ENCODE results near the gene CREB5. TPM values are rescaled to one million over a fixed set of nuclear protein-coding genes. Genes with fewer than 3 reads are reported as not detected.

CREB5 gene
- total and polyA plus RNA-seq, 2 of the 13 experiments (the other 11 are each of a cell fraction or from before 2014, with no cell fraction given): 0.38 to 0.71 TPM

- no peak for TF ChIP-seq ZNF512 (CRISPR knock-in tag; IDR thresholded peaks at IDR 0.05)
- no peak for TF ChIP-seq ZNF205 (CRISPR knock-in tag; IDR thresholded peaks at IDR 0.05)
These were observed 246.1 kb downstream of the CREB5 start (continued) for GRCh38 chr7:28658381-28658780.

DNA sequence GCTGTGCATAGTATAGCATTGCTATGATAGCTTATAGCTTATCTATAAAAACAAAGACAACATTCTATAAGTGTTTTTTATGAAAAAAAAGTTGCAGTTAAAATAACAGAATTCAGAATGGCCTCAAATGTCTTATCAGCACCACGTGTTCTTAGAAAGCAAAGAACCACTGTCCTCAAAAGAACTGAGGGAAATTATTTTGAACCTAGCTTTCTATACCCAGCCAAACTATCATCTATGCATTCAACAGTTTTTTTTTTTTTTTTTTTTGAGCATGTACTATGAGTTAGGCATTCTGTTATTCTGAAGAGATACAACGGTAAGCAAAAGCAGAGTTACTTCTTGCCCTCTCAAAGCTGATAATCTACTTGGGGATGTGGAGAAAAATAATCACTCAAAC is 247.8 kb downstream of the CREB5 start:
- no peaks in the 10 kb centered on the region for H3K36me3 ChIP-seq (replicated peaks in 1 of 2; ENCODE audit: control insufficient read depth in 1 of 2, insufficient read depth in 2 of 2, low read length in 2 of 2)
- in situ Hi-C loops (cut with HindIII; ENCODE audit: extremely low pct_ligation_motif_present, low pct_unique_long_range_greater_than_20kb): no loop called here
- POLR2A ChIA-PET: no interaction called here

More for the DNA sequence above, 247.8 kb downstream of the CREB5 start:
- DNase-seq (ENCODE audit: low spot score) (no peak), ATAC-seq (no peak), FAIRE-seq (no peak)
- no peak overlapping the region for H3K4me2 ChIP-seq (ENCODE audit: low read depth, low read length)
- H3K9ac ChIP-seq (ENCODE audit: insufficient read depth, low read depth, low read length): no peak overlapping the region
- no peak overlapping the region for H2AFZ ChIP-seq (ENCODE audit: low read length)
- WGBS (ENCODE audit: low lambda C conversion rate): 1% methylated on average over 2 of the region's 2 CpGs
- no peaks in the 10 kb centered on the region for H3K27me3 ChIP-seq (ENCODE audit: control insufficient read depth in 1 of 2, insufficient read depth in 2 of 2, low read length in 2 of 2)
- BruUV-seq (replicated peaks): no TSS peak
- H4K20me1 ChIP-seq (ENCODE audit: insufficient read depth, low read length): no peaks in the 10 kb centered on the region
- TF ChIP-seq ZFP1 (CRISPR knock-in tag; IDR thresholded peaks at IDR 0.05) (peak; percentile 87; the same call in 1 of the 2 replicates), USF2 (IDR thresholded peaks at IDR 0.05; ENCODE audit: low read depth, low read length) (no peak), USF2 (CRISPR knock-in tag; IDR thresholded peaks at IDR 0.05; ENCODE audit: borderline replicate concordance) (no peak)
- no peak overlapping the region for H3K4me3 ChIP-seq (replicated peaks in 1 of 3; ENCODE audit: insufficient read depth in 1 of 3, low read depth in 2 of 3, low read length in 3 of 3)
- CTCF ChIA-PET (ENCODE audit: low intra/inter-chr PET ratio, low total read pairs): no interaction called here
- H3K27ac ChIP-seq (ENCODE audit: extremely low read length, insufficient read depth, low read length): no peak overlapping the region
- no peaks in the 10 kb centered on the region for H3K4me1 ChIP-seq (ENCODE audit: insufficient read depth, low read length)
- no peaks in the 10 kb centered on the region for H3K79me2 ChIP-seq (ENCODE audit: insufficient read depth, low read length)
- peaks cover 15% of the 10 kb centered on the region; the same call in 1 of the 2 replicates for H3K9me3 ChIP-seq (ENCODE audit: low read length)
- intact Hi-C loops (cut with micrococcal nuclease; ENCODE audit: unreplicated experiment): no loop called here
